IPS-15b (cell line): ENCODE results near the gene AGAP1.

Source experiments
- H3K27me3 ChIP-seq: one replicate; pipeline ENCODE4 v1.6.1; 2013; ENCODE audit warnings: low read length; ENCODE audit not compliant: control insufficient read depth, insufficient read depth
- H3K36me3 ChIP-seq: one replicate; pipeline ENCODE4 v1.6.1; 2013; ENCODE audit warnings: low read length; ENCODE audit not compliant: control insufficient read depth, insufficient read depth
- H3K4me1 ChIP-seq: one replicate; pipeline ENCODE4 v1.6.1; 2013; ENCODE audit warnings: mild to moderate bottlenecking, low read length; ENCODE audit not compliant: control insufficient read depth, insufficient read depth
- H3K4me3 ChIP-seq: one replicate; pipeline ENCODE4 v1.5.1; 2013; ENCODE audit warnings: low read depth, low read length
- H3K9ac ChIP-seq: one replicate; pipeline ENCODE4 v1.6.1; 2013; ENCODE audit warnings: low read depth, mild to moderate bottlenecking, low read length
- H3K9me3 ChIP-seq: one replicate; pipeline ENCODE4 v1.6.1; 2013; ENCODE audit warnings: mild to moderate bottlenecking, low read length; ENCODE audit not compliant: control insufficient read depth, insufficient read depth

The AGAP1 gene

GRCh38 chr2:235725841-235726240 is 232.0 kb downstream of the AGAP1 start:
- no peak overlapping the region for H3K4me3 ChIP-seq
- peaks cover 2% of the 10 kb centered on the region for H3K4me1 ChIP-seq
- no peak overlapping the region for H3K9ac ChIP-seq
- H3K36me3 ChIP-seq = peaks cover 4% of the 10 kb centered on the region
- no peaks in the 10 kb centered on the region for H3K9me3 ChIP-seq
- H3K27me3 ChIP-seq = no peaks in the 10 kb centered on the region

DNA sequence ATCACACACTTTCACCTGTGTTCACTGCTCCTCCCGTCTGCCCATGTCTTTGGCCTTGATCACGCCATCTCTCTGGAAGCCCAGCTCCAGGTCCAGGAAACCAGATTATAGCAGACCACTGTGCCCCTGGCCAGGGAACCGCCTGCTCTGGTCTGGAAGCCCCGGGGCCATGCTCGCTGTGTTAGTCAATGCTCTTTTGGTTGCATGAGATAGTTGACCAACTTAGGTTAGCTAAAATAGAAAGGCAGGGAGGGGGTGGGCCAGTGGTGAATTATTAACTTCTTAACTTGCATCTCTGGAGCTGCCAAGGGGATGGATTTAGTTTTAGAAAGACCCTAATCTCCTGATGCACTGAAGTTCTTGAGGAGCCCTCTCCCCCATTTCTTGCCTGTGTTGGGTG is 232.7 kb downstream of the AGAP1 start:
- H3K27me3 ChIP-seq = no peaks in the 10 kb centered on the region
- H3K4me3 ChIP-seq = no peak overlapping the region
- no peak overlapping the region for H3K9ac ChIP-seq

DNA sequence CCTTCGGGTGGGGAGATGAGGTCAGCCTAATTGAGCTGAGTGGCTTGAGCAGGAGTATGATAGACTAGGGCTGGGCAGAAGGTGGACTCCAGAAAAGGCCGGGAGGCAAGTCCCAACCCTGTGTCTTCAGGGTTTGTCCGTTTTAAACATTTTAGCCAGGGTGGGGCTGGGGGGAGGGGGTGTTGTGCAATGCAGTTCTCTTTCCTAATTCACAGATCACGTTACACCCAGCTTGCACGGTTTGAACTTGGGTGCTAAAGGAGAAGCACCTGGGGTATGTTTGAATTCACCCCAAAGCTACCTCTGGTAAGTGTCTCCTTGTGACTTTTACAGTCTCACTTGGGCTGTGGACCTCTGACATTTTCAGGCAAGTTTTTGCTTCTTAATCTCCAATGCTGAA is 233.3 kb downstream of the AGAP1 start:
- H3K4me3 ChIP-seq = no peak overlapping the region
- peaks cover 4% of the 10 kb centered on the region for H3K36me3 ChIP-seq
- H3K9me3 ChIP-seq = no peaks in the 10 kb centered on the region
- H3K27me3 ChIP-seq = no peaks in the 10 kb centered on the region
- H3K4me1 ChIP-seq = peaks cover 7% of the 10 kb centered on the region
- no peak overlapping the region for H3K9ac ChIP-seq

More for the DNA sequence above, 232.7 kb downstream of the AGAP1 start:
- Histone ChIP-seq H3K4me1 (peaks cover 5% of the 10 kb centered on the region), H3K36me3 (peaks cover 4% of the 10 kb centered on the region), H3K9me3 (no peaks in the 10 kb centered on the region)

DNA sequence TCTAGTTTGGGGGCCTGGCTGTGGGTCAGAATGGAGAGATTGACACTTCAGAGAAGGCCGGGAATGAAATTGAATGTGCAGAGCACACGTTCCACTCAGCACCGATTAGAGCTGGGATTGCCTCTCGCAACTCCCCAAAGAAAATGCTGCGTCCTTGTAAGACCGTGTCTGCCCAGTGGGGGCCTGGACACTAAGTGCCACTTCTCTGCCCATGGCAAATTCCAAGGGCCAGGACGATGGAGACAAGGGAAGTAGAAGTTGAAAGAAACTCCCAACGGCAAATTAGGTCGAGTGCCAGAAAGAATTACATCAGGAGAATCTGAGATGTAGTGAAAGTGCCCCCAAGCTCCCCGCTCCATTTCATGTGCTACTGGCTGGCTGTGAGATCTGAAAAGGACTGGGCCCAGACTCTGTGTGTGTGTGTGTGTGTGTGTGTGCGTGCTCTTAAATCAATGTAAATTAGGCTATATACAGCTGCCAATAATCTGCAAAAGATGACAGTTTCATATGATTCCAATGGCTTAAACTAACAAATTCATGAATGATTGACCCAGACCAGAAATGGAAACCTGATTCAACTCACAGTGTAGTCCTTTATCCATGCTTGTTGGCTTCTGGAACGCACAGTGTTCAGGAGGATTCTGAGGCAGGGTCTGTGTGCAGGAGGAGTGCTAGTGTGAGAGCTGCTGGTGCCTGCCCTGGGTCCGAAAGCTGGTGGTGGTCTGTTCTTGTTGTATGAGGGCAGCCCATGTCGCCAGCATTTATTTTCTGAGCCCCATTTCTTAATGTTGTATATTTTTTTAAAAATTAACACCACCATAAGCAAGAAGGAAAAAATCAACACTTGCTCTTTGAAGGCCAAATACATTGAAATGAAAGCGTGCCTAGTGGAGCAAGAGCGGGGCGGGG is 234.3 kb downstream of the AGAP1 start:
- Histone ChIP-seq H3K27me3 (no peaks in the 10 kb centered on the region), H3K4me1 (peaks cover 9% of the 10 kb centered on the region), H3K9me3 (no peaks in the 10 kb centered on the region), H3K4me3 (no peak overlapping the region), H3K36me3 (no peaks in the 10 kb centered on the region), H3K9ac (no peak overlapping the region)

GRCh38 chr2:235728800-235729556 is 235.1 kb downstream of the AGAP1 start:
- H3K9ac ChIP-seq = no peak overlapping the region
- H3K4me1 ChIP-seq = peaks cover 9% of the 10 kb centered on the region
- no peak overlapping the region for H3K4me3 ChIP-seq
- H3K27me3 ChIP-seq = no peaks in the 10 kb centered on the region
- no peaks in the 10 kb centered on the region for H3K36me3 ChIP-seq
- H3K9me3 ChIP-seq = no peaks in the 10 kb centered on the region

DNA sequence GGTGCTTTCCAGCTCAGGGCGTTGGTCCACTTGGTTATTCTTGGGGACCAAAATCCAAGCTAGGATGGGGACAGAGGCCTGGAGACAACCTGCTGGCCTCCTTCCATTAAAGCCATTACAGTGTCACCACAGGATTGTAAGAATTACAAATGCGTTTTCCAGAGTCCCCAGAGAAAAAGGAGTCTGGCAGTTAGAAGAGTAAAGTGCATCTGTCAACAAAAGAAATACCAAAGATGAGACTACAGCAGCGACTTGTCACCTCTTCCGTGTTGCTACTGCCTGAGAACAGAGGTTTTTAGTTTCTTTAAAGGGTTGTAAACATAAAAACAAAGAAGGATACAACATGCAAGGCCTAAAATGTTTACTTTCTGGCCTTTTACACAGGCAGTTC is 235.7 kb downstream of the AGAP1 start:
- peaks cover 9% of the 10 kb centered on the region for H3K4me1 ChIP-seq
- H3K9ac ChIP-seq = no peak overlapping the region
- no peaks in the 10 kb centered on the region for H3K9me3 ChIP-seq
- H3K27me3 ChIP-seq = no peaks in the 10 kb centered on the region
- no peak overlapping the region for H3K4me3 ChIP-seq
- H3K36me3 ChIP-seq = no peaks in the 10 kb centered on the region

GRCh38 chr2:235730115-235730514 is 236.3 kb downstream of the AGAP1 start:
- Histone ChIP-seq H3K9me3 (no peaks in the 10 kb centered on the region), H3K4me1 (peaks cover 9% of the 10 kb centered on the region)

GRCh38 chr2:235733761-235734160 is 239.9 kb downstream of the AGAP1 start:
- Histone ChIP-seq H3K4me3 (no peak overlapping the region), H3K9ac (no peak overlapping the region), H3K4me1 (peaks cover 7% of the 10 kb centered on the region), H3K27me3 (no peaks in the 10 kb centered on the region), H3K36me3 (peaks cover 11% of the 10 kb centered on the region), H3K9me3 (no peaks in the 10 kb centered on the region)

More at GRCh38 chr2:235730115-235730514, 236.3 kb downstream of the AGAP1 start:
- H3K4me3 ChIP-seq = no peak overlapping the region
- no peaks in the 10 kb centered on the region for H3K27me3 ChIP-seq
- no peak overlapping the region for H3K9ac ChIP-seq
- no peaks in the 10 kb centered on the region for H3K36me3 ChIP-seq

GRCh38 chr2:235734168-235734567 is 240.3 kb downstream of the AGAP1 start:
- H3K27me3 ChIP-seq = no peaks in the 10 kb centered on the region
- H3K4me3 ChIP-seq = no peak overlapping the region
- H3K9ac ChIP-seq = no peak overlapping the region
- no peaks in the 10 kb centered on the region for H3K9me3 ChIP-seq
- peaks cover 7% of the 10 kb centered on the region for H3K4me1 ChIP-seq
- H3K36me3 ChIP-seq = peaks cover 11% of the 10 kb centered on the region

GRCh38 chr2:235734688-235735231 is 240.9 kb downstream of the AGAP1 start:
- H3K9ac ChIP-seq = no peak overlapping the region
- H3K9me3 ChIP-seq = no peaks in the 10 kb centered on the region
- H3K4me3 ChIP-seq = no peak overlapping the region
- no peaks in the 10 kb centered on the region for H3K27me3 ChIP-seq
- peaks cover 11% of the 10 kb centered on the region for H3K36me3 ChIP-seq
- peaks cover 7% of the 10 kb centered on the region for H3K4me1 ChIP-seq

GRCh38 chr2:235737396-235737795 is 243.6 kb downstream of the AGAP1 start:
- Histone ChIP-seq H3K27me3 (no peaks in the 10 kb centered on the region), H3K9me3 (no peaks in the 10 kb centered on the region), H3K4me3 (no peak overlapping the region), H3K36me3 (peaks cover 11% of the 10 kb centered on the region), H3K4me1 (no peaks in the 10 kb centered on the region), H3K9ac (no peak overlapping the region)
